WTC11 (cell line): ENCODE data around the gene HS6ST1. TPM values are rescaled to one million over a fixed set of nuclear protein-coding genes. Genes with fewer than 3 reads are reported as not detected.

Experiments used
- ATAC-seq: fragments of 200-7000 bp; cut with Tn5 transposase; 2 replicates; pipeline ENCODE4 v1.10.0; 2021; ENCODE audit warnings: mild to moderate bottlenecking, moderate library complexity
- CTCF ChIA-PET: fragments of 300-600 bp; sonication (Branson Sonifier 250); formaldehyde crosslinking; loops from one replicate; lab custom pipeline; 2021; ENCODE audit warnings: antibody characterized with exemption; lab: Charles Lee
- POLR2A ChIA-PET: fragments of 350-600 bp; sonication (Branson Sonifier 250); formaldehyde crosslinking; loops from one replicate; lab custom pipeline; 2021; ENCODE audit warnings: antibody characterized with exemption; lab: Charles Lee
- DNase-seq: peaks from one replicate; pipeline ENCODE4 v3.0.0; 2021; ENCODE audit warnings: low spot score
- H3K27ac Mint-ChIP-seq: 2 replicates; pipeline ENCODE4 v1.8.0; 2021; ENCODE audit warnings: mixed read lengths
- H3K27me3 Mint-ChIP-seq: 2 replicates; pipeline ENCODE4 v1.8.0; 2021; ENCODE audit warnings: low read depth, mild to moderate bottlenecking, moderate library complexity, mixed read lengths
- H3K36me3 Mint-ChIP-seq: 2 replicates; pipeline ENCODE4 v1.8.0; 2021; ENCODE audit warnings: mixed read lengths
- H3K4me1 Mint-ChIP-seq: 2 replicates; pipeline ENCODE4 v1.8.0; 2022; ENCODE audit warnings: mixed read lengths
- H3K4me3 Mint-ChIP-seq: 2 replicates; pipeline ENCODE4 v1.8.0; 2021; ENCODE audit warnings: mild to moderate bottlenecking, moderate library complexity, mixed read lengths
- H3K9me3 Mint-ChIP-seq: 2 replicates; pipeline ENCODE4 v1.8.0; 2021; ENCODE audit warnings: mixed read lengths
- CREM ChIP-seq: sonication (generic); formaldehyde crosslinking; IDR thresholded peaks from 2 replicates; pipeline ENCODE4 v1.8.1; 2022; ENCODE audit warnings: mild to moderate bottlenecking, missing genetic modification reagents, moderate library complexity
- E2F4 ChIP-seq: sonication (generic); formaldehyde crosslinking; IDR thresholded peaks from 2 replicates; pipeline ENCODE4 v1.8.1; 2022; ENCODE audit warnings: low read depth, mild to moderate bottlenecking, moderate library complexity, missing genetic modification reagents, borderline replicate concordance
- ELF4 ChIP-seq: sonication (generic); formaldehyde crosslinking; IDR thresholded peaks from 2 replicates; pipeline ENCODE4 v1.8.1; 2022; ENCODE audit warnings: low read depth, mild to moderate bottlenecking, moderate library complexity, missing genetic modification reagents
- FOXK1 ChIP-seq: sonication (generic); formaldehyde crosslinking; IDR thresholded peaks from 2 replicates; pipeline ENCODE4 v1.8.0; 2022; ENCODE audit warnings: mild to moderate bottlenecking, moderate library complexity, missing genetic modification reagents
- GABPB1 ChIP-seq: sonication (generic); formaldehyde crosslinking; IDR thresholded peaks from 2 replicates; pipeline ENCODE4 v1.8.1; 2023; ENCODE audit warnings: mild to moderate bottlenecking, missing genetic modification reagents
- IRF1 ChIP-seq: sonication (generic); formaldehyde crosslinking; IDR thresholded peaks from 2 replicates; pipeline ENCODE4 v1.8.0; 2023; ENCODE audit warnings: missing genetic modification reagents
- JAZF1 ChIP-seq: fragments of 250-450 bp; sonication (Bioruptor Pico); IDR thresholded peaks from 2 replicates; pipeline ENCODE4 v1.9.0; 2021; ENCODE audit warnings: moderate library complexity, mild to moderate bottlenecking, inconsistent platforms
- KAT7 ChIP-seq: sonication (generic); formaldehyde crosslinking; IDR thresholded peaks from 2 replicates; pipeline ENCODE4 v1.8.1; 2023; ENCODE audit warnings: missing genetic modification reagents, mild to moderate bottlenecking, borderline replicate concordance
- NR1H2 ChIP-seq: sonication (generic); formaldehyde crosslinking; IDR thresholded peaks from 2 replicates; pipeline ENCODE4 v1.9.0; 2021; ENCODE audit warnings: mild to moderate bottlenecking, moderate library complexity, missing genetic modification reagents
- NR3C1 ChIP-seq: sonication (generic); formaldehyde crosslinking; conservative IDR thresholded peaks from 2 replicates; pipeline ENCODE4 v1.8.1; 2023; ENCODE audit warnings: low read depth, mild to moderate bottlenecking, missing genetic modification reagents
- TP53 ChIP-seq: sonication (generic); formaldehyde crosslinking; IDR thresholded peaks from 2 replicates; pipeline ENCODE4 v1.8.1; 2023; ENCODE audit warnings: mild to moderate bottlenecking, missing genetic modification reagents
- ZBTB43 ChIP-seq: sonication (generic); formaldehyde crosslinking; IDR thresholded peaks from 2 replicates; pipeline ENCODE4 v1.8.1; 2023; ENCODE audit warnings: mild to moderate bottlenecking, missing genetic modification reagents
- ZNF219 ChIP-seq: sonication (generic); formaldehyde crosslinking; IDR thresholded peaks from 2 replicates; pipeline ENCODE4 v1.8.0; 2023; ENCODE audit warnings: missing genetic modification reagents, mild to moderate bottlenecking, borderline replicate concordance
- ZNF425 ChIP-seq: fragments of 250-450 bp; sonication (Bioruptor Pico); conservative IDR thresholded peaks from 2 replicates; pipeline ENCODE4 v1.9.0; 2021; ENCODE audit warnings: mild to moderate bottlenecking
- ZNF532 ChIP-seq: fragments of 250-450 bp; sonication (Bioruptor Pico); IDR thresholded peaks from 2 replicates; pipeline ENCODE4 v1.9.0; 2021; ENCODE audit warnings: mild to moderate bottlenecking, borderline replicate concordance
- total RNA-seq: library from RNA; stranded (reverse); gene quantifications from 3 replicates; pipeline ENCODE4 v1.2.3, GENCODE V29; 2021
- TF ChIP-seq, protein P1 (sequence below): sonication (generic); formaldehyde crosslinking; IDR thresholded peaks from 2 replicates; pipeline ENCODE4 v1.8.1; 2022; ENCODE audit warnings: mild to moderate bottlenecking, moderate library complexity, missing genetic modification reagents
- TF ChIP-seq, protein P2 (sequence below): fragments of 200-600 bp; IDR thresholded peaks from 2 replicates; pipeline ENCODE4 v1.8.0; 2022; ENCODE audit warnings: antibody characterized with exemption

HS6ST1 gene
- total RNA-seq, 1 experiment from 2014 or later = 55.5 TPM

DNA sequence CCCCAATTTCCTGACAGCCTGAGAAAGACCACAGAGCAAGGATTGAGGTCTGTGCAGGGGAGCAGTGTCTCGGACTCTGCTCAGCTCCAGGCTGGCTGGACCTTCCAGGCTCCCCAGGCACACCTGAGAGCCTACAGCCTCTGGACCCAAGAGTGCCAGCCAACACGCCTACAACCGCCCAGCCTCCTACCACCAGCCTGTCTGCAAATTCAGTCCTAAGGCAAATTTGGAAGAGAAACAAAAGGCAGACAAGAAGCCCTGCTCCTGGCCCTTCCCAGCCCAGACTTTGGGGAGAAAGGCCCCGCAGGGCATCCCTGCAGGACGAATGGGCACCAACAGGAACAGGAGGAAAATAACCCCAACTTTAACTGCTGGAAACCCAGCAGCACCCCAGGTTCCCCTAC, 1.9 kb downstream of the HS6ST1 start:
- TF ChIP-seq ZBTB43 = no peak
- TF ChIP-seq, protein P1, sequence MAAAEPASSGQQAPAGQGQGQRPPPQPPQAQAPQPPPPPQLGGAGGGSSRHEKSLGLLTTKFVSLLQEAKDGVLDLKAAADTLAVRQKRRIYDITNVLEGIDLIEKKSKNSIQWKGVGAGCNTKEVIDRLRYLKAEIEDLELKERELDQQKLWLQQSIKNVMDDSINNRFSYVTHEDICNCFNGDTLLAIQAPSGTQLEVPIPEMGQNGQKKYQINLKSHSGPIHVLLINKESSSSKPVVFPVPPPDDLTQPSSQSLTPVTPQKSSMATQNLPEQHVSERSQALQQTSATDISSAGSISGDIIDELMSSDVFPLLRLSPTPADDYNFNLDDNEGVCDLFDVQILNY (CRISPR knock-in tag) = no peak
- TF ChIP-seq NR3C1 (CRISPR knock-in tag) = no peak
- TF ChIP-seq GABPB1 (CRISPR knock-in tag) = no peak
- TF ChIP-seq FOXK1 = no peak
- no peak for TF ChIP-seq CREM (CRISPR knock-in tag)
- no peak for TF ChIP-seq ZNF532 (CRISPR knock-in tag)
- TF ChIP-seq NR1H2 (CRISPR knock-in tag) = no peak
- no peak for TF ChIP-seq KAT7
- no peak for TF ChIP-seq JAZF1 (CRISPR knock-in tag)
- no peak for TF ChIP-seq IRF1 (CRISPR knock-in tag)
- TF ChIP-seq TP53 (CRISPR knock-in tag) = no peak
- no peak for TF ChIP-seq ELF4 (CRISPR knock-in tag)
- no peak for TF ChIP-seq ZNF219 (CRISPR knock-in tag)
- no peak for TF ChIP-seq E2F4 (CRISPR knock-in tag)
- TF ChIP-seq, protein P2, sequence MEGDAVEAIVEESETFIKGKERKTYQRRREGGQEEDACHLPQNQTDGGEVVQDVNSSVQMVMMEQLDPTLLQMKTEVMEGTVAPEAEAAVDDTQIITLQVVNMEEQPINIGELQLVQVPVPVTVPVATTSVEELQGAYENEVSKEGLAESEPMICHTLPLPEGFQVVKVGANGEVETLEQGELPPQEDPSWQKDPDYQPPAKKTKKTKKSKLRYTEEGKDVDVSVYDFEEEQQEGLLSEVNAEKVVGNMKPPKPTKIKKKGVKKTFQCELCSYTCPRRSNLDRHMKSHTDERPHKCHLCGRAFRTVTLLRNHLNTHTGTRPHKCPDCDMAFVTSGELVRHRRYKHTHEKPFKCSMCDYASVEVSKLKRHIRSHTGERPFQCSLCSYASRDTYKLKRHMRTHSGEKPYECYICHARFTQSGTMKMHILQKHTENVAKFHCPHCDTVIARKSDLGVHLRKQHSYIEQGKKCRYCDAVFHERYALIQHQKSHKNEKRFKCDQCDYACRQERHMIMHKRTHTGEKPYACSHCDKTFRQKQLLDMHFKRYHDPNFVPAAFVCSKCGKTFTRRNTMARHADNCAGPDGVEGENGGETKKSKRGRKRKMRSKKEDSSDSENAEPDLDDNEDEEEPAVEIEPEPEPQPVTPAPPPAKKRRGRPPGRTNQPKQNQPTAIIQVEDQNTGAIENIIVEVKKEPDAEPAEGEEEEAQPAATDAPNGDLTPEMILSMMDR = no peak
- TF ChIP-seq ZNF425 (CRISPR knock-in tag) = no peak
- ChIA-PET POLR2A (no interaction called here), CTCF (interaction anchor here (0.9 to 2.2 kb wide), 7 partner anchors 10 to 253 kb away, joined by 3 to 8 read pairs (median 5); no protein-coding TSS in a partner anchor)
- DNase-seq (no peak), ATAC-seq (no peak)
- Mint-ChIP-seq H3K36me3 (0 out of 2 replicates have a peak, but pooled peaks cover 5% of the 10 kb centered on the region), H3K9me3 (no peaks in the 10 kb centered on the region), H3K27ac (no peak overlapping the region), H3K4me3 (peak overlapping the region; percentile 87), H3K27me3 (peaks cover 20% of the 10 kb centered on the region), H3K4me1 (peaks cover 49% of the 10 kb centered on the region)
